H1 (cell line): ENCODE results near the gene SERPINB1. TPM values are rescaled to one million over a fixed set of nuclear protein-coding genes. Genes with fewer than 3 reads are reported as not detected.

Experiments used
- ATF3 ChIP-seq: IDR thresholded peaks from 2 replicates; pipeline ENCODE4 v1.6.1; 2011; ENCODE audit warnings: low read depth, mild to moderate bottlenecking, low read length; ENCODE audit not compliant: insufficient read depth
- CHD7 ChIP-seq: fragments of 300-600 bp; sonication (generic); IDR thresholded peaks from 2 replicates; pipeline ENCODE4 v1.7.1; 2012; ENCODE audit warnings: low read length, moderate library complexity, mild to moderate bottlenecking, inconsistent platforms; ENCODE audit not compliant: insufficient replicate concordance
- KDM4A ChIP-seq: IDR thresholded peaks from one replicate; pipeline ENCODE4 v1.7.1; 2012; ENCODE audit warnings: low read depth, mild to moderate bottlenecking, moderate library complexity, low read length, inconsistent platforms; ENCODE audit not compliant: severe bottlenecking
- RNF2 ChIP-seq: fragments of 200-900, 300-1000 bp; sonication (generic); IDR thresholded peaks from 2 replicates; pipeline ENCODE4 v1.7.1; 2016; ENCODE audit warnings: borderline replicate concordance, low read depth, mild to moderate bottlenecking, antibody characterized with exemption, low read length; ENCODE audit not compliant: poor library complexity, severe bottlenecking; ENCODE audit errors: missing control alignments
- polyA plus RNA-seq, 7 experiments: library from polyadenylated mRNA; depleted of rRNA in 3 of 7; stranded (reverse) in 5 of 7; unstranded in 2 of 7; fragments of >200 nt in 5 of 7; fragments of 200-250 nt in 2 of 7; gene quantifications; 1 replicate in 5 of 7; 2 replicates in 1 of 7; 4 replicates in 1 of 7; pipeline versions ENCODE4 v1.2.1 to v1.2.3, GENCODE V29; 2011 to 2013; ENCODE audit warnings: missing spikeins in 2 of 7, mixed read lengths in 2 of 7
- total RNA-seq: library from RNA; stranded (reverse); fragmentation: NEBNext Ultra II Directional; extraction: Animal tissue kit (Norgen Biotek cat#: 25700); gene quantifications from 2 replicates; pipeline ENCODE4 v1.2.1, GENCODE V29; 2021

Gene SERPINB1
- total and polyA plus RNA-seq, 2 of the 8 experiments (the other 6 are each of a cell fraction or from before 2014, with no cell fraction given): 8.1 to 17.3 TPM

GRCh38 chr6:2863901-2864300 lies 22.2 kb upstream of the SERPINB1 start (continued):
- TF ChIP-seq CHD7: no peak
- TF ChIP-seq ATF3: no peak
- TF ChIP-seq RNF2: no peak
- TF ChIP-seq KDM4A: no peak
